ENCODE measurements around the gene ACAT2. TPM values are rescaled to one million over a fixed set of nuclear protein-coding genes. Genes with fewer than 3 reads are reported as not detected.
"Not testable (repeated sequence)": the region's sequence is repeated elsewhere in the genome, so short reads cannot be mapped to it uniquely, and the experiment has no call there.

The ACAT2 gene
- total RNA-seq, 2 donors from 2014 or later: 7.3 to 16.2 TPM

- Histone ChIP-seq H3K9me3 (no peaks in the 10 kb centered on the region), H3K4me1 (peaks cover 10% of the 10 kb centered on the region), H3K36me3 (replicated peaks in 1 of 2; ENCODE audit: insufficient read depth in 1 of 2, low read depth in 2 of 2) (no peaks in the 10 kb centered on the region), H3K27ac (no peak overlapping the region), H3K4me3 (no peak overlapping the region), H3K27me3 (no peaks in the 10 kb centered on the region)
- ATAC-seq (no peak), DNase-seq (no peak)
- TF ChIP-seq CTCF (IDR thresholded peaks at IDR 0.05): no peak
- TF ChIP-seq POLR2A (IDR thresholded peaks at IDR 0.05): no peak
- 60 to 69% methylated on average over 23 to 28 of the region's 28 CpGs for WGBS, 2 donors
- intact Hi-C loops (cut with DNase I): no loop called here
Observed at GRCh38 chr6:159819932-159820640, 58.2 kb downstream of the ACAT2 start.

DNA sequence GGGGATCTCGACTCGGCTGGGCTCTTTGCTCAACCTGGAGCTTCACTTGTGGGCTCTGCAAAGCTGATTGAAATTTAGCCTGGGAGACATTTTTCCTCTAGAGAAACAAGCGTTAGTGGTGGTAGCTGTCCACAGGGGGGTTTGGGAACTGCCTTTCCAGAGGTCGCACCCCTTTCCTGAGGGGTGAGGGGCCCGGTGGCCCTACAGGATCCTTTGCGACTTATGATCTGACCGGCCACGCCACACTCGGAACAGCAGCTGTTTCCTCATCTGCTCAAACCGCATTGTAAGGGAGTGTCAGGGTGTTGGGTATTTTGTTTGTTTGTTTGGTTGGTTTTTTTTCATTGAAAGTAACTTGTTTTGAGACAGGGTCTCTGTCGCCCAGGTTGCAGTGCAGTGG, 59.3 kb downstream of the ACAT2 start:
- TF ChIP-seq CTCF (IDR thresholded peaks at IDR 0.05) (no peak), POLR2A (IDR thresholded peaks at IDR 0.05) (no peak)
- H3K4me3 ChIP-seq: no peak overlapping the region

DNA sequence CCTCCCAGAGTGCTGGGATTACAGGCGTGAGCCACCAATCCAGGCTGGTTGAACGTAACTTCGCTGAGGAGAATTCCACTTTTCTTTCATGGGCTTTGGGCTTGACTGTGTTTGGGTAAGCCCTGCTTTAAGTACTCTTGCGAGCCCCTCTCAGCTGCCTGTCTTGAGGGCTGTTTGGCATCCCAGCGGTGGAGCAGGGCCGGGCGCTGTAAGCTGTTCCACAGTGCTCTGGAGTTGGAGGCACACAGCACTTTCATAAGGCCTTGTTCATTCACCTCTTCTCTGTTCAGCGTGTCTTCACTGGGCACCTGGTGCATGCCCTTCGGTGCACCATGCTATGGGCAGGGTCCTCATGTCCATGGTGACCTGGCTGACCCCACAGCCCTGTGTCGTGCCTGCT, 59.9 kb downstream of the ACAT2 start:
- no peak for ATAC-seq
- peaks cover 1% of the 10 kb centered on the region for H3K4me1 ChIP-seq
- no peak for DNase-seq
- no peak overlapping the region for H3K27ac ChIP-seq
- H3K27me3 ChIP-seq: no peaks in the 10 kb centered on the region
- intact Hi-C loops (cut with DNase I): no loop called here
- no peaks in the 10 kb centered on the region for H3K9me3 ChIP-seq
- H3K36me3 ChIP-seq (replicated peaks in 1 of 2; ENCODE audit: insufficient read depth in 1 of 2, low read depth in 2 of 2): no peaks in the 10 kb centered on the region
- TF ChIP-seq CTCF (IDR thresholded peaks at IDR 0.05): no peak
- no peak for TF ChIP-seq POLR2A (IDR thresholded peaks at IDR 0.05)
- 86 to 89% methylated on average over 8 to 10 of the region's 10 CpGs for WGBS, 2 donors
- no peak overlapping the region for H3K4me3 ChIP-seq

More for the DNA sequence above, 59.3 kb downstream of the ACAT2 start:
- Histone ChIP-seq H3K9me3 (no peaks in the 10 kb centered on the region), H3K4me1 (peaks cover 7% of the 10 kb centered on the region), H3K27me3 (no peaks in the 10 kb centered on the region), H3K36me3 (replicated peaks in 1 of 2; ENCODE audit: insufficient read depth in 1 of 2, low read depth in 2 of 2) (no peaks in the 10 kb centered on the region), H3K27ac (no peak overlapping the region)
- ATAC-seq: no peak
- 72 to 81% methylated on average over 9 to 11 of the region's 11 CpGs for WGBS, 2 donors
- DNase-seq: no peak
- intact Hi-C loops (cut with DNase I): no loop called here

GRCh38 chr6:159823953-159824352, 62.1 kb downstream of the ACAT2 start:
- Histone ChIP-seq H3K4me1 (no peaks in the 10 kb centered on the region), H3K27ac (no peak overlapping the region), H3K36me3 (replicated peaks in 1 of 2; ENCODE audit: insufficient read depth in 1 of 2, low read depth in 2 of 2) (no peaks in the 10 kb centered on the region), H3K9me3 (no peaks in the 10 kb centered on the region), H3K4me3 (no peak overlapping the region), H3K27me3 (no peaks in the 10 kb centered on the region)
- WGBS, 2 donors: 89 to 97% methylated on average over 3 of the region's 3 CpGs
- no peak for TF ChIP-seq CTCF (IDR thresholded peaks at IDR 0.05)
- no peak for TF ChIP-seq POLR2A (IDR thresholded peaks at IDR 0.05)
- no peak for ATAC-seq
- intact Hi-C loops (cut with DNase I): no loop called here
- no peak for DNase-seq

DNA sequence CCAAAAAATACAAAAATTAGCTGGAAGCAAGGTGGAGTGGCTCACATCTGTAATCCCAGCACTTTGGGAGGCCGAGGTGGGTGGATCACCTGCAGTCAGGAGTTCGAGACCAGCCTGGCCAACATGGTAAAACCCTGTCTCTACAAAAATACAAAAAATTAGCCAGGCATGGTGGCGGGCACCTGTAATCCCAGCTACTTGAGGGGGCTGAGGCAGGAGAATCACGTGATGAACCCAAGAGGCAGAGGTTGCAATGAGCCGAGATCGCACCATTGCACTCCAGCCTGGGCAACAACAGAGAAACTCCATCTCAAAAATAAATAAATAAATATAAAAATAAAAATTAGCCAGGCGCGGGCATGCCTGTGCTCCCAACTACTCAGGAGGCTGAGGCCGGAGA, 62.8 kb downstream of the ACAT2 start:
- H3K4me1 ChIP-seq; H3K36me3 ChIP-seq (replicated peaks in 1 of 2; ENCODE audit: insufficient read depth in 1 of 2, low read depth in 2 of 2); ATAC-seq; H3K9me3 ChIP-seq; H3K27ac ChIP-seq; DNase-seq; H3K4me3 ChIP-seq; intact Hi-C loops (cut with DNase I); H3K27me3 ChIP-seq: not testable (repeated sequence)
- WGBS, 2 donors: 87 to 93% methylated on average over 9 of the region's 9 CpGs

All from body of pancreas (tissue), 4 donors.